Measurements from ENCODE around the gene ECI1. TPM values are rescaled to one million over a fixed set of nuclear protein-coding genes. Genes with fewer than 3 reads are reported as not detected.

The ECI1 gene
- total RNA-seq, 2 donors from 2014 or later, result 29.3 to 39.1 TPM

Other genes with a start within 250 kb of the ECI1 start
- 10 to 100 TPM; 65.8 to 68.5 TPM for gene ZNF598, start 241.8 kb downstream of the ECI1 start, total RNA-seq
- not detected for gene NPW, start 231.8 kb downstream of the ECI1 start, total RNA-seq
- 10 to 100 TPM; 66.0 to 84.1 TPM for gene NHERF2, start 224.7 kb downstream of the ECI1 start, total RNA-seq
- 10 to 100 TPM in 1 of 2 donors, 1 to 10 TPM in 1; 7.7 to 13.4 TPM for gene NTHL1, start 203.8 kb downstream of the ECI1 start, total RNA-seq
- gene TSC2, start 203.6 kb downstream of the ECI1 start, total RNA-seq, result 100 to 1,000 TPM; 112 to 123 TPM
- 1,000 to 10,000 TPM in 1 of 2 donors, 100 to 1,000 TPM in 1; 838 to 1,071 TPM for gene PKD1, start 115.7 kb downstream of the ECI1 start, total RNA-seq
- gene RAB26, start 103.0 kb downstream of the ECI1 start, total RNA-seq, result not detected
- 10 to 100 TPM; 34.1 to 54.8 TPM for gene TRAF7, start 95.8 kb downstream of the ECI1 start, total RNA-seq
- not detected for gene CASKIN1, start 55.0 kb downstream of the ECI1 start, total RNA-seq
- 10 to 100 TPM; 13.7 to 47.7 TPM for gene MLST8, start 46.1 kb downstream of the ECI1 start, total RNA-seq
- 10 to 100 TPM; 11.4 to 43.1 TPM for gene BRICD5, start 40.7 kb downstream of the ECI1 start, total RNA-seq
- gene PGP, start 36.7 kb downstream of the ECI1 start, total RNA-seq, result 10 to 100 TPM in 1 of 2 donors, 1 to 10 TPM in 1; 9.1 to 19.5 TPM
- 10 to 100 TPM; 44.0 to 50.2 TPM for gene E4F1, start 28.0 kb downstream of the ECI1 start, total RNA-seq
- 10 to 100 TPM in 1 of 2 donors, 1 to 10 TPM in 1; 2.3 to 10.7 TPM for gene DNASE1L2, start 15.1 kb downstream of the ECI1 start, total RNA-seq
- gene RNPS1, start 16.5 kb upstream of the ECI1 start, total RNA-seq, result 100 to 1,000 TPM in 1 of 2 donors, 10 to 100 TPM in 1; 94.5 to 157 TPM
- gene ABCA3, start 89.1 kb upstream of the ECI1 start, total RNA-seq, result 10 to 100 TPM; 16.4 to 25.2 TPM
- 1 to 10 TPM in 1 of 2 donors, under 1 TPM in 1; 0.68 to 1.5 TPM for gene CCNF, start 177.9 kb upstream of the ECI1 start, total RNA-seq
- gene TEDC2, start 208.5 kb upstream of the ECI1 start, total RNA-seq, result under 1 TPM in 1 of 2 donors, not detected in 1; 0.27 TPM
- under 1 TPM in 1 of 2 donors, not detected in 1; 0.28 TPM for gene NTN3, start 219.7 kb upstream of the ECI1 start, total RNA-seq
- 10 to 100 TPM; 14.5 to 15.0 TPM for gene TBC1D24, start 223.5 kb upstream of the ECI1 start, total RNA-seq

All from thoracic aorta (tissue), 2 donors.